GM15510 (cell line): Measurements from ENCODE around the gene BANK1.

Source experiments
- POLR2A ChIP-seq: IDR thresholded peaks from 3 replicates; pipeline ENCODE4 v1.6.1; 2011; ENCODE audit warnings: borderline replicate concordance; ENCODE audit not compliant: insufficient read length; ENCODE audit errors: extremely low read depth

Gene BANK1

DNA sequence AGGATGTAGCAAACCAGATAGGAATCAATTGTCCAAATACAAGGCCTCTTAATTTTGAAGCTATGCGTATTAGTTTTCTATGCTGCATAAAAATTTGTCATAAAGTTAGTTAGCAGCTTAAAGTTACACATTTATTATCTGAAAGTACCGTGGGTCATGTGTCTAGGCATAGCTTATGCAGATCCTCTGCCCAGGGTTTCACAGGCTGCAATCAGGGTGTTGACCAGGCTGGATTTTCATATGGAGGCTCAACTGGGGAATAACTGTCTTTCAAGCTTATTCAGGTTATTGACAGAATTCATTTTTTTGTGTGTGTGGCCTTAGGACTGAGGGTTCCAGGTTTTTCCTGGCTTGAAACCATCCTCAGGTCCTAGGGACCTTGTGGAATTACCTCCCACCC is 289.7 kb downstream of the BANK1 start:
- TF ChIP-seq POLR2A = no peak

DNA sequence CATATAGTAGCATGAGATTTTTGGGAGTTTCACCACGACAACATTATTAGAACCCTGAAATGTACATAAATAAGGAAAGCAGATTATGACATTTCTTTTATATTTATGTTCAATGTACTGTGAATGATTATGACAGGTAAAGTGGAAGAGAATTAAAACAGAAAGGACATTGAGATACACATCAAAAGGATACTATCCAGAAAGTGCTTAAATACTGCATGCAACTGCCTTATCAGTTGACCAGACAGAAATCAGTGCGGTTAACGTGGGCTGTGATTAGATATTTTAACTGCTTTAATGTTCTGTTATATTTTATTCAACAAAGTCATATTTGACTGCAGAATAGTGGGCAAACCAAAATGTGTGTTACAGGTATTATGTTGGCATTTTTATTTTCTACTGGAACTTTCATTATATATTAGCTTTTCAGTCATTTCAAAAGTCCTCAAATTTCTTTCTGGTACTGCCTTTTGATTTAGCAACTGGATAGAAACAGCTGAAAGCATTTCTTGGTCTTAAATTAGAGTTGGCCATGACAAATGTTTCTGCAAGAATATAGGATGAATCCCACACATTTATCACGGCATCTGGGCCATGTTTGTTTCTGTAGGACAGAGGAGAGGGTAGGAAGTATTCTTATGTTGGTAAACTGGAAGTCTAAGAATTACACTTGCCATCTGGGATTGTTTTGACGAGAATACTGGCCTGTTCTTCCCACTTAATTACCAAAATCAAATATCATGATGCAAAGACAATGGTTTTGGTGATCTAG is 299.5 kb downstream of the BANK1 start:
- no peak for TF ChIP-seq POLR2A

DNA sequence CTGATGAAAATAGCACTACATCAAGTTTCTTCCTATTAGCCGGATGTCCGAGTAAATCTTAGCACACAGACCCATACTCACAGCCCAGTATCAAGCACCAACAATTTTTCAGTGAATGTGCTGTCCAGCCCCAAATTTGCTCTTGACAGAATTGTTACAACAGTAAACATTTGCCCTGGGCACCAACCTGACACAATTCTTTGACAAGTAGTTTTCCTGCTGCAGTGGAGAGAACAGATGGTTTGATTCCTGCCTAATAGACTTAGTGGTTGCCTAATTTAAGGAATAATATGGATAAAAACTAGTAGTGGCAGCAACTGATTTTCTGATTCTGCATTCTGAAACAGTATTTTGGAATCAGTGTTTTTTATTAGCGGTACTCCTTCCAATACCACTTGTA is 301.1 kb downstream of the BANK1 start:
- no peak for TF ChIP-seq POLR2A

DNA sequence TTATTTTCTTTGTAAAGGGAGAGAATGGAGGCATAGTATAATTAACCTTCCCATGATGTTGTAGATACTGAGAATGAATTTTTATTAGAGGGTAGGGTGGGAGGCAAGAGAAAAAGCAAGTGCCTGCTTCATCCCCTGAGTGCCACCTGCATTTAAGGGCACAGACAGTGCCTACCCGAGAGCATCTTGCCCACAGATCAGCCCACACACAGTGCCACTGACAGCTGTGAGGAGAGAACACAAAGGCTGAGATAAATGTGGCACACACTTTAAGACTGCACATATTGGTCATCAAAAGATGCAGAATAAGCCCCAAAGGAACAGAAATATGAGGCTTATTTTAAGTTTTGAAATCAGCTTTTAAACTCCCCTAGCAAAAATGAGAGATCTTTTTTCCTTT is 304.0 kb downstream of the BANK1 start:
- TF ChIP-seq POLR2A = no peak

DNA sequence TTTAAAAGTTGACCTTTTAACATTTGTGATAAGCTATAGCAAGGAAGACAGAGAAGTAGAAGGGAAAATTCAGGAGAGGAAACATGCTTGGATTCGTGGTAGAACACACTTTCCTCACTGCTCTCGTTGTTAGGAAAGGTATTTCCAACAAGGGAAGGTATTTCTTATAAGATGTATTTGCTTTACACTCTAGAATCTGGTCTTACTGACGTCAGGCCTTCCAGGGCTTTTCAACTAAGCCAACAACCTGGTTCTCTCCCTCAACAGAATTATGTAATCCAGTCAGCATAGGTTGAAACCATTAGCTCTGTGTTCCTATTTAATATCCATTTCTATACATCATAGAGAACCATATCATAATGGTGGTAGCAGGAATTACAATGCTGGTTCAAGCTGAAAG is 312.8 kb downstream of the BANK1 start:
- no peak for TF ChIP-seq POLR2A

DNA sequence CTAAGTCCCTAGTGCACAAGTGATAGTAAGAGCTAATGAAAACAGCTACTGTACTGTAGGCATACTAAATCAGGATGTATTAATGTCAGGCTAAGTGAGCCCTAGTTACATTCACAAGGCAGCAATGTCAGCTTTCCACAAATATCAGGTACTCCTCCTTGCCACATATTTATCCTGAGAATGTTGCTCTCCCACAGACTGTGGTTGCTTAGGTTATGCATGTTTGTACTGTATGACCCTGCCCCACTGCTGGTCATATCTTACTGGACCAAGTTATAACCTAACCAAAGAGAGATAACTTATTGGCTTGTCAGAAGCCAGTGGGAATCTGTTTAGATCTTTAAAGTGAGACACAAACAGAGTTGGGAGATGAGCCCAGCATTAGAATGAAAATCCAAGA is 313.7 kb downstream of the BANK1 start:
- no peak for TF ChIP-seq POLR2A

DNA sequence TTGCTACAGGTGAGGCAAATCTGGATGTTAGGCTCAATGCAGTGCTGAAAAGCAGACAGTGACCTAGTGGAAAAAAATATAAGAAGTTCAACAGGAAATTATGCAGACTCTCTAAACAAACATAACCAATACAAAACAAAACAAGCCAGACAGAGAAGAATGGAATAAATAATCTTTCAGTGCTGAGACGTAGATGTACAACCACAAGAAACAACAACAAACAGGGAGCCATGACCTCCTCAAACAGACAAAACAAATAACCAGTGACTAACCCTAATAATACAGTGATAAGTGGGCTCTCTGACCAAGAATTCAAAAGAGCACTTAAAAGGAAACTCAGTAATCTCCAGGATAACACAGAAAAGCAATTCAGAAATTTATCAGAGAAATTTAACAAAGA is 315.5 kb downstream of the BANK1 start:
- TF ChIP-seq POLR2A = no peak

DNA sequence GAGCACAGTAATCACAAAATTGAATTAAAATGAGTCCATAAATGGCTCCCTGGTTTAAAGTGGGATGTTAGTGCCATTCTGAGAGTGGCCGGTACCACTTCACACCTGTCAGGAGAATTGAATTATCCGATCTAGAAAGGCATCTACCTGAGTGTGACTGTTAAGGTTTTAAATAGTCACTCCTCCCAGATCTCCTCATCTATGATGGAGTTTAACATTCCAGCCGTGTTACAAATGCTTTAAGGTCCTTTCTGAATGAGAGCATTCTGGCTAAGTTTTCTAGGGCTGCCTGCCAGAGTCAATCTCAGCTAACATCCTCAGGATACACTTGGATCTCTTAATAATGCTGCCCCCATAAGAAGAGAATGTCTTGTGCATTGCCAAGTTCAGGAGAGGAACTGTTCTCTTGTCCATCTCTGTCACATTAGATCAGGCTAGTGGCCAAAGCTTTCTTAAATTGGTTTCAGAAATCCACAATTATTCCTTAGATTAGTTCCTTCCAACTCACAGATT is 323.6 kb downstream of the BANK1 start:
- TF ChIP-seq POLR2A = no peak

DNA sequence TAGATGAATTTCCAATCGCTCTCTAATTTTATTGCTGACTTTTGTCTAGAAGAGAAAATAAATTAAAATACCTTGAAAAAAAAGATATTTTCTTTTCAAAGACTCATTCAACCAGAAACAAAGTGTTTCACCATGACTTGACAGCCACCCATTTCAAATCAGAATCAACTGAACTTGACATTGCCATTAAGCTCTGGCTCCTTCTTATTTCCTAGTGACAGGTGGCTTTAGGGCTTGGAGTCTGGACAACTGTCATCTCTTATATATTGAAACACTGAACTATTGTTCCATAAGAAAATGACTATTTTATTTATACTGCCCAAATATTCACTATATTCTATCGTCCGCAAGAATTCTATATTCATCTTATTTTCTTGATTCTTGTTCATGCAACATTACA is 325.6 kb downstream of the BANK1 start:
- TF ChIP-seq POLR2A = no peak

DNA sequence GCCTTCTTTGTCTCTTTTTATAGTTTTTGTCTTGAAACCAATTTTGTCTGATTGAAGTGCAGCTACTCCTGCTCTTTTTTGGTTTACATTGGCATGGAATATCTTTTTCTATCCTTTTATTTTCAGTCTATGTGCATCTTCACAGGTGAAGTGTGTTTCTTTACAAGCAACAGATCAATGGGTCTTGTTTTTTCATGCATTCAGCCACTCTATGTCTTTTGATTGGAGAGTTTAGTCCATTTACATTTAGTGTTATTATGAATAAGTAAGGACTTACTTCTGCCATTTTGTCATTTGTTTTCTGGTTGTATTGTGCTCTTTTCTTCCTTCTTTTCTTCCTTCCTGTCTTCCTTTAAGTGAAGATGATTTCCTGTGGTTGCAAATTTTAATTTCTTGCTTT is 330.3 kb downstream of the BANK1 start:
- TF ChIP-seq POLR2A = no peak
